HPDE6-E6E7 (cell line): ENCODE data around the gene NSMCE4A.
"Not testable (repeated sequence)": the region's sequence is repeated elsewhere in the genome, so short reads cannot be mapped to it uniquely, and the experiment has no call there.

Experiments
- DNase-seq: peaks from one replicate; pipeline ENCODE4 v3.0.0; 2011; ENCODE audit warnings: missing footprints; ENCODE audit errors: extremely low spot score

NSMCE4A gene

GRCh38 chr10:121974535-121975294 lies at the start of gene NSMCE4A:
NSMCE4A (minus strand) TSS chr10:121975217; CDS start chr10:121975165, 52 bp downstream.
- peak; percentile 77 for DNase-seq

GRCh38 chr10:122023257-122023656 lies 48.2 kb upstream of the NSMCE4A start:
- DNase-seq, result not testable (repeated sequence)

- no peak for DNase-seq
Measured at GRCh38 chr10:122022276-122022675, 47.3 kb upstream of the NSMCE4A start.

GRCh38 chr10:122021828-122022227 lies 46.8 kb upstream of the NSMCE4A start:
- DNase-seq, result no peak

GRCh38 chr10:122021379-122021778 lies 46.4 kb upstream of the NSMCE4A start:
- no peak for DNase-seq

- no peak for DNase-seq
Measured at GRCh38 chr10:122020226-122020625, 45.2 kb upstream of the NSMCE4A start.

GRCh38 chr10:122019414-122019975 lies 44.5 kb upstream of the NSMCE4A start:
- DNase-seq, result peak; percentile 71

GRCh38 chr10:122018951-122019413 lies 44.0 kb upstream of the NSMCE4A start:
- DNase-seq, result no peak

GRCh38 chr10:122018491-122018890 lies 43.5 kb upstream of the NSMCE4A start:
- DNase-seq, result no peak

GRCh38 chr10:122017926-122018325 lies 42.9 kb upstream of the NSMCE4A start:
- DNase-seq, result not testable (repeated sequence)

GRCh38 chr10:122014652-122015248 lies 39.7 kb upstream of the NSMCE4A start:
- no peak for DNase-seq

GRCh38 chr10:122013311-122013780 lies 38.3 kb upstream of the NSMCE4A start:
- DNase-seq, result no peak

GRCh38 chr10:122012731-122013130 lies 37.7 kb upstream of the NSMCE4A start:
- no peak for DNase-seq

- DNase-seq, result no peak
Measured at GRCh38 chr10:122010405-122011050, 35.5 kb upstream of the NSMCE4A start.

GRCh38 chr10:122007415-122007814 lies 32.4 kb upstream of the NSMCE4A start:
- no peak for DNase-seq

GRCh38 chr10:122001698-122002097 lies 26.7 kb upstream of the NSMCE4A start:
- DNase-seq, result no peak

- no peak for DNase-seq
Measured at GRCh38 chr10:121999301-121999700, 24.3 kb upstream of the NSMCE4A start.

GRCh38 chr10:121998462-121998861 lies 23.4 kb upstream of the NSMCE4A start:
- no peak for DNase-seq

- peak; percentile 23 for DNase-seq
Measured at GRCh38 chr10:121994429-121994941, 19.5 kb upstream of the NSMCE4A start.

- DNase-seq, result not testable (repeated sequence)
Measured at GRCh38 chr10:121991727-121992126, 16.7 kb upstream of the NSMCE4A start.

GRCh38 chr10:121990015-121990677 lies 15.1 kb upstream of the NSMCE4A start:
- no peak for DNase-seq
